HepG2 (cell line): Measurements from ENCODE around the gene CCDC170. TPM values are rescaled to one million over a fixed set of nuclear protein-coding genes. Genes with fewer than 3 reads are reported as not detected.
A peak's percentile ranks its signal among the peaks of the same experiment; 100 is the strongest.

Source experiments
- FOSL1 ChIP-seq: sonication (generic); formaldehyde crosslinking; IDR thresholded peaks from 2 replicates; pipeline ENCODE4 v1.9.0; 2021; ENCODE audit warnings: missing genetic modification reagents, borderline replicate concordance
- GLI4 ChIP-seq: sonication (generic); formaldehyde crosslinking; IDR thresholded peaks from 2 replicates; pipeline ENCODE4 v1.5.1; 2020; ENCODE audit warnings: missing genetic modification reagents, mild to moderate bottlenecking, moderate library complexity, borderline replicate concordance
- NFKB2 ChIP-seq: sonication (generic); formaldehyde crosslinking; IDR thresholded peaks from 2 replicates; pipeline ENCODE4 v1.4.0; 2020; ENCODE audit warnings: missing genetic modification reagents, borderline replicate concordance
- RBFOX2 ChIP-seq: fragments of 200-400 bp; formaldehyde crosslinking; IDR thresholded peaks from 2 replicates; pipeline ENCODE4 v1.6.1; 2017; ENCODE audit warnings: low read depth, mild to moderate bottlenecking, low read length
- RFXANK ChIP-seq: IDR thresholded peaks from 2 replicates; pipeline ENCODE4 v1.6.1; 2016
- SCMH1 ChIP-seq: sonication (generic); formaldehyde crosslinking; IDR thresholded peaks from 2 replicates; pipeline ENCODE4 v1.9.0; 2021; ENCODE audit warnings: missing genetic modification reagents, mild to moderate bottlenecking, borderline replicate concordance
- SIX4 ChIP-seq: sonication (generic); formaldehyde crosslinking; IDR thresholded peaks from 2 replicates; pipeline ENCODE4 v1.4.0; 2020; ENCODE audit warnings: missing genetic modification reagents
- SNRNP70 ChIP-seq: fragments of 200-400 bp; formaldehyde crosslinking; IDR thresholded peaks from 2 replicates; pipeline ENCODE4 v1.6.1; 2017; ENCODE audit warnings: mild to moderate bottlenecking, low read depth, low read length, moderate library complexity
- TOPORS ChIP-seq: sonication (generic); formaldehyde crosslinking; IDR thresholded peaks from 2 replicates; pipeline ENCODE4 v1.8.0; 2023; ENCODE audit warnings: mild to moderate bottlenecking, missing genetic modification reagents
- ZBTB7B ChIP-seq: sonication (generic); formaldehyde crosslinking; IDR thresholded peaks from 2 replicates; pipeline ENCODE4 v1.4.0; 2020; ENCODE audit warnings: missing genetic modification reagents
- ZNF335 ChIP-seq: sonication (generic); formaldehyde crosslinking; IDR thresholded peaks from 2 replicates; pipeline ENCODE4 v1.4.0; 2020; ENCODE audit warnings: missing genetic modification reagents
- ZNF33A ChIP-seq: sonication (generic); formaldehyde crosslinking; IDR thresholded peaks from 2 replicates; pipeline ENCODE4 v1.5.1; 2020; ENCODE audit warnings: missing genetic modification reagents, mild to moderate bottlenecking, moderate library complexity, borderline replicate concordance
- ZNF446 ChIP-seq: sonication (generic); formaldehyde crosslinking; IDR thresholded peaks from 2 replicates; pipeline ENCODE4 v1.5.0; 2020; ENCODE audit warnings: mild to moderate bottlenecking, missing genetic modification reagents
- ZNF577 ChIP-seq: sonication (generic); formaldehyde crosslinking; IDR thresholded peaks from 2 replicates; pipeline ENCODE4 v1.4.0; 2020; ENCODE audit warnings: mild to moderate bottlenecking, low read depth, missing genetic modification reagents, borderline replicate concordance
- ZNF841 ChIP-seq: sonication (generic); formaldehyde crosslinking; IDR thresholded peaks from 2 replicates; pipeline ENCODE4 v1.8.1; 2023; ENCODE audit warnings: missing genetic modification reagents, borderline replicate concordance
- polyA plus RNA-seq, 8 experiments: library from polyadenylated mRNA; depleted of rRNA in 3 of 8; stranded (reverse) in 7 of 8; unstranded in 1 of 8; fragments of >200 nt; fragmentation: Illumina TruSeq in 4 of 8; extraction: Trizol in 4 of 8; gene quantifications; 2 replicates each; pipeline versions ENCODE4 v1.2.1 to v1.2.3, GENCODE V29; 2011 to 2016; ENCODE audit warnings: low read depth in 4 of 8, missing spikeins in 1 of 8, mixed read lengths in 1 of 8; ENCODE audit not compliant: insufficient read depth in 1 of 8
- total RNA-seq, 5 experiments: library from RNA; depleted of rRNA; stranded (reverse); fragments of >200 nt; fragmentation: Illumina TruSeq; extraction: Trizol; gene quantifications; 2 replicates each; pipeline ENCODE4 v1.2.3, GENCODE V29; 2016; ENCODE audit warnings: low read depth in 1 of 5
- TF ChIP-seq, protein P1 (sequence below): sonication (generic); formaldehyde crosslinking; IDR thresholded peaks from 2 replicates; pipeline ENCODE4 v1.4.0; 2020; ENCODE audit warnings: missing genetic modification reagents, borderline replicate concordance
- TF ChIP-seq, protein P2 (sequence below): IDR thresholded peaks from 2 replicates; pipeline ENCODE4 v1.6.1; 2016; ENCODE audit warnings: mild to moderate bottlenecking, missing biosample characterization, missing genetic modification reagents
- TF ChIP-seq, protein P3 (sequence below): sonication (generic); formaldehyde crosslinking; IDR thresholded peaks from 2 replicates; pipeline ENCODE4 v1.5.1; 2020; ENCODE audit warnings: missing genetic modification reagents, mild to moderate bottlenecking, borderline replicate concordance
- TF ChIP-seq, protein P4 (sequence below): sonication (generic); formaldehyde crosslinking; IDR thresholded peaks from 2 replicates; pipeline ENCODE4 v1.4.0; 2020; ENCODE audit warnings: missing genetic modification reagents, borderline replicate concordance

Gene CCDC170
- total and polyA plus RNA-seq, 2 of the 13 experiments (the other 11 are each of a cell fraction or from before 2014, with no cell fraction given), result 0.90 to 5.1 TPM

- TF ChIP-seq, protein P1, sequence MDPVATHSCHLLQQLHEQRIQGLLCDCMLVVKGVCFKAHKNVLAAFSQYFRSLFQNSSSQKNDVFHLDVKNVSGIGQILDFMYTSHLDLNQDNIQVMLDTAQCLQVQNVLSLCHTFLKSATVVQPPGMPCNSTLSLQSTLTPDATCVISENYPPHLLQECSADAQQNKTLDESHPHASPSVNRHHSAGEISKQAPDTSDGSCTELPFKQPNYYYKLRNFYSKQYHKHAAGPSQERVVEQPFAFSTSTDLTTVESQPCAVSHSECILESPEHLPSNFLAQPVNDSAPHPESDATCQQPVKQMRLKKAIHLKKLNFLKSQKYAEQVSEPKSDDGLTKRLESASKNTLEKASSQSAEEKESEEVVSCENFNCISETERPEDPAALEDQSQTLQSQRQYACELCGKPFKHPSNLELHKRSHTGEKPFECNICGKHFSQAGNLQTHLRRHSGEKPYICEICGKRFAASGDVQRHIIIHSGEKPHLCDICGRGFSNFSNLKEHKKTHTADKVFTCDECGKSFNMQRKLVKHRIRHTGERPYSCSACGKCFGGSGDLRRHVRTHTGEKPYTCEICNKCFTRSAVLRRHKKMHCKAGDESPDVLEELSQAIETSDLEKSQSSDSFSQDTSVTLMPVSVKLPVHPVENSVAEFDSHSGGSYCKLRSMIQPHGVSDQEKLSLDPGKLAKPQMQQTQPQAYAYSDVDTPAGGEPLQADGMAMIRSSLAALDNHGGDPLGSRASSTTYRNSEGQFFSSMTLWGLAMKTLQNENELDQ, result no peak
- no peak for TF ChIP-seq ZNF577 (CRISPR knock-in tag)
- TF ChIP-seq ZNF446, result no peak
- TF ChIP-seq, protein P2, sequence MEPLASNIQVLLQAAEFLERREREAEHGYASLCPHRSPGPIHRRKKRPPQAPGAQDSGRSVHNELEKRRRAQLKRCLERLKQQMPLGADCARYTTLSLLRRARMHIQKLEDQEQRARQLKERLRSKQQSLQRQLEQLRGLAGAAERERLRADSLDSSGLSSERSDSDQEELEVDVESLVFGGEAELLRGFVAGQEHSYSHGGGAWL, result no peak
- TF ChIP-seq GLI4 (CRISPR knock-in tag), result no peak
- peak; percentile 84 for TF ChIP-seq ZBTB7B
- no peak for TF ChIP-seq NFKB2 (CRISPR knock-in tag)
- TF ChIP-seq, protein P3, sequence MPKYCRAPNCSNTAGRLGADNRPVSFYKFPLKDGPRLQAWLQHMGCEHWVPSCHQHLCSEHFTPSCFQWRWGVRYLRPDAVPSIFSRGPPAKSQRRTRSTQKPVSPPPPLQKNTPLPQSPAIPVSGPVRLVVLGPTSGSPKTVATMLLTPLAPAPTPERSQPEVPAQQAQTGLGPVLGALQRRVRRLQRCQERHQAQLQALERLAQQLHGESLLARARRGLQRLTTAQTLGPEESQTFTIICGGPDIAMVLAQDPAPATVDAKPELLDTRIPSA (CRISPR knock-in tag), result no peak
- TF ChIP-seq TOPORS (CRISPR knock-in tag), result peak; percentile 35; the same call in 1 of the 2 replicates
- peak; percentile 2; the same call in 1 of the 2 replicates for TF ChIP-seq ZNF33A (CRISPR knock-in tag)
- TF ChIP-seq SCMH1 (CRISPR knock-in tag), result no peak
- 0 out of 2 replicates have a peak, but pooled peaks have one; percentile 22 for TF ChIP-seq ZNF335
- no peak; the same call in 1 of the 2 replicates for TF ChIP-seq FOSL1 (CRISPR knock-in tag)
- no peak for TF ChIP-seq RBFOX2
- TF ChIP-seq SIX4 (CRISPR knock-in tag), result peak; percentile 97
- TF ChIP-seq SNRNP70, result no peak
- no peak for TF ChIP-seq ZNF841
- TF ChIP-seq, protein P4, sequence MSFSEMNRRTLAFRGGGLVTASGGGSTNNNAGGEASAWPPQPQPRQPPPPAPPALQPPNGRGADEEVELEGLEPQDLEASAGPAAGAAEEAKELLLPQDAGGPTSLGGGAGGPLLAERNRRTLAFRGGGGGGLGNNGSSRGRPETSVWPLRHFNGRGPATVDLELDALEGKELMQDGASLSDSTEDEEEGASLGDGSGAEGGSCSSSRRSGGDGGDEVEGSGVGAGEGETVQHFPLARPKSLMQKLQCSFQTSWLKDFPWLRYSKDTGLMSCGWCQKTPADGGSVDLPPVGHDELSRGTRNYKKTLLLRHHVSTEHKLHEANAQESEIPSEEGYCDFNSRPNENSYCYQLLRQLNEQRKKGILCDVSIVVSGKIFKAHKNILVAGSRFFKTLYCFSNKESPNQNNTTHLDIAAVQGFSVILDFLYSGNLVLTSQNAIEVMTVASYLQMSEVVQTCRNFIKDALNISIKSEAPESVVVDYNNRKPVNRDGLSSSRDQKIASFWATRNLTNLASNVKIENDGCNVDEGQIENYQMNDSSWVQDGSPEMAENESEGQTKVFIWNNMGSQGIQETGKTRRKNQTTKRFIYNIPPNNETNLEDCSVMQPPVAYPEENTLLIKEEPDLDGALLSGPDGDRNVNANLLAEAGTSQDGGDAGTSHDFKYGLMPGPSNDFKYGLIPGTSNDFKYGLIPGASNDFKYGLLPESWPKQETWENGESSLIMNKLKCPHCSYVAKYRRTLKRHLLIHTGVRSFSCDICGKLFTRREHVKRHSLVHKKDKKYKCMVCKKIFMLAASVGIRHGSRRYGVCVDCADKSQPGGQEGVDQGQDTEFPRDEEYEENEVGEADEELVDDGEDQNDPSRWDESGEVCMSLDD (CRISPR knock-in tag), result no peak
- TF ChIP-seq RFXANK (CRISPR knock-in tag), result no peak
These were observed 164.3 kb downstream of the CCDC170 start (continued) for GRCh38 chr6:151658091-151658490.
